Measurements from ENCODE around the gene ATOH1.

ATOH1 gene

DNA sequence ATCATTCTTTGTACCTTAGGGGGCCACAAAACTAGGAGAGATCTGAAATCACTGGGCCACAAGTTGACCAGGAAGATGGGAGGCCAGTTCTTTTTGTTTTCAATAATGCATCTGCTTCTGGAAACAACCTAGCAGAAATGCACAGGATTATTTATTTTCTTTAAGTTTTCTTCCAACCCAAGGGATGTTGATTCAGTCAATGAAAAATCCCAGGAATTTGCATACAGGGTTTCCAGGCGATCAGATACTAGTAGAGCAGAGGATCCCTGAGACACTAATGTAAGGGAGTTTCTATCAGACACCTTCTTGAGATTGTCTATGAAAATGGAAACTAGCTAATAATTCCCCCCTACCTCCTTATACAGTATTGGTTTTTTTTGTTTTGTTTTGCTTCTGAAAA, 7.4 kb downstream of the ATOH1 start:
- DNase-seq = peak; percentile 27

DNA sequence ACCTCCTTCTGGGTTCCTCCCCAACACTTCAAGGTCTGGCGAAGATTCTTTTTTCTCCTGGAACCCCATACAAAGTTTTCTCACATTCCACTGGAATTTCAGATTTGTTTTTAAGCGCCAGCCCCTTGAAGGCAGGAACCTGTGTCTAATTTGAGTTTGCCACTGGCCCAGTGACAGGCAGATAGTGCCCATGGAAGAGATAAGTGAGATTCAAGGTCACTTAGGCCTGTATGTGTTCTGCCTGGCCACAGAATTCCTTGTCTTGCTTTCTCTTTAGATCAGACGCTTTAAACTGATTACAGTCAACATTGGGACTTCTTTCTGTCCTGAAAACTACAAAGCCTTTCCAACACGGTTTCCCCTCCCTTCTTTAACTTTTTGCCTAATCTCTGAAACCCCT, 11.2 kb downstream of the ATOH1 start:
- no peak for DNase-seq

DNA sequence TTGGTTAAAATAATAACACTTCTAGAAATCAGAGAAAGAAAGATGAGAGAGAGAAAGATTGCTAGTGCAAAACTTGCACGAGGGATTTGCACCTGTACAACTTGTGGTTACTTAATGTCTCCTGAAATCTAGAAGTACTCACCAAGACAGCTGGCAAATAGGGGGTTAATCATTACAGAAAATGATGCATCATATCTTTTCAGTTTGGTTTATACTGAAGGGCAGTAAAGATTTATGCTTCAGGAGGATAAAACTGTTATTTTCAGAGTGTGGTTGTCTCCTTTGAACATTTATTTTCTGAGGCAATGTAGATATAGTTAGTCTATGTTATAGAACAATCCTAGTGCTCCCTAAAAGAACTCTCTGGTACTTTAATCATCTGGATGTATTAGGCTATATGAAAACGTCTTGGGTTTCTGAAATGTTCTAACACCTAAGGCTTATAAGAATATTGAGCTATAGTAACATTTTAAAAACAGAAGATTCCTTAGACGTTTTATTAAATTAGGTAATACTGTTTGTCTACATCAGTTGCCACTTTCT, 13.3 kb downstream of the ATOH1 start:
- DNase-seq = no peak

DNA sequence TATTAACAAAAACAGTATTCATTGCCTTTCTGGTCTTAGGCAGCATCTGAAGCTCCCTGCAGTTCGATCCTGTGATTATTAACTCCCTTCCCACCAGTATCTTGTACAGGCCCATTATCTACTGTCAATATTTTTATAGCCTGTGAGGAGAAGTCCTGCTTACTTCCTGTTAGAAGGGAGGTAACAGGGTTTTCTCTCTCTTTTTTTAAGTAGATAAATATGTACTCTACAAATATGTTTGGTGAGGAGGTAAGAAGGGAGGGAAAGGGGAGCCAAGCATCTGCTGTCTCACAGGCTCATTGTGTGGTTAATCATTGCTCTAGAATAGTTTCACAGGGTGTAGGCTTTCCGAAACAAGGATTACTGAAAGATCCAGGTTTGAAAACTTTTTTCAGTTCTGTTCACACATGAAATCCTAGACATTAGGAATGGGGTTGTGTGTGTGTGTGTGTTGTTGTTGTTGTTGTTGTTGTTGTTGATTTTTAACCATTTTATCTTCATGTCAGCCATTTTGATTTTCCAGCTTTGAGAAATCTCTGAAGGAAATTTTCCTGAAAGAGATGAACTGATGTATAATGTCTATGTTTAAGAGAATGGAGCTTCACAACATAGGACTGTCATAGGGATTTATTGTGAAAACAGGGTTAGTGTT, 14.2 kb downstream of the ATOH1 start:
- DNase-seq = no peak

DNA sequence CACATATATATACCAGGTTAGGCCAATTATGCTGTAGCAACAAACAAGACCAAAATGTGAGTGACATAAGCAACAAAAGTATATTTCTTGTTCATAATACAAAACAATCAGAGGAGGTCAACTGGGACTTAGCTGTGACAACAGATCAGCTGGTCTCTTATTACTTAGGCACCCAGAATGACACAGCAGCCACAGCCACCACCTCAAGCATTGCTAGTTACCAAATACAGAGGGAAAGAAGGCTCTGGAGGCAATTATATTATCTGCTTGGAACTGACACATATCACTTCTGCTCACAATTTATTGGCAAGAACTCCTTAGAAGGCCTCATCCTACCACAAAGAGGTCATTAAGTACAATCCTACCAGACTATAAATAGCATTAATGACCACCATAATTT, 15.2 kb downstream of the ATOH1 start:
- DNase-seq = no peak

DNA sequence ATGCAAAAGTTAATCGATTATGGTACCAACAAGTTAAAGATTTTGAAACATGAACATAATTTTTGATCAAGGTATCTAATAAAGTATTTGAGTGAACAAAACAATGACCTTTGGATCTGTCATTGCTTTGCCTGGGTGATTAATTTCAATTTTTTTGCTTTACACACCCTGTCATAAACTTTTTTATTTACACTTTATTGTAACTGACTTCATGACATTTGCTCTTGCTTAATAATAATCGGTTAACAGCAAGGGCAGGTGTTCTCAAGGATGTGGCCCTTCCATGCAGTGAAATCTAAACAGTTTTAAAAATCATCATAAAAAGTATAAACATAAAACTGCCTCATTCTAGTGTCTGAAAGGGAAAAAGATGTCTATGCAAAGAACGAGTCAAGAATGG, 24.1 kb downstream of the ATOH1 start:
- no peak for DNase-seq

DNA sequence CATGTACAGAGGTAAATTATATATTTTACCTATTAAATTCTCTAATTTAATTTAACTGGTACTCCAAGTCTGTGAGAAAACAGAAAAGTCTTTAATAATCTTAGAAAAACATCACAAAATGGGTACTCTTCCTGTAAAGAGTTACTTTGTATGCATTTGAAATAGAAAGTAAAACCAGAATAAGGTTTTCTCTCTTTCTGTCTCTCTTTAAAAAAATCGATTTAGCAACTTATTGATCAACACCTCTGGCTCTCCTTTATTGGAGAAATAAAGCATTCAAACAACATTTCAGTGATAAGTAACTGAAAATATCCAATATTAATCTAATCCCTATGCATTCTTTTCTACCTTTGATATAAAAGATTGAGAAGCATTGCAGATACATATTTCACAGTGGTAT, 27.4 kb downstream of the ATOH1 start:
- no peak for DNase-seq

DNA sequence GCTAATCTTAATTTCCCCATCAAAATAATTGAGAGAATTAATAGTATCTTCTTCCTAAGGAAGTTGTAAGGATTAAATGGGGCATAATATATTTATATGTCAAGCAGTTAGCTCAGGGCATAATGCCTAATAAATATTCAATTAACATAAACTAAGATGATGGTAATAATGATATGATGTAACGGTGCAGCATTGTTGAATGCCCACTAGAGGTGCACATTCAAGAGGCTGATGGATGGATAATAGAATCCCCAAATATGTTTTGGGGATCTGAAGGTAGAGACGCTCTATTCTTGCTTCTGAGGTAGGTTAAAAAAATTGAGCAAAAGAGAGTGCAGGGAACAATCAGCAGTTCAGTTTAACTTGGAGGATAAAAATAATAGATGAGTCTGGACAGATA, 37.1 kb downstream of the ATOH1 start:
- DNase-seq = no peak

DNA sequence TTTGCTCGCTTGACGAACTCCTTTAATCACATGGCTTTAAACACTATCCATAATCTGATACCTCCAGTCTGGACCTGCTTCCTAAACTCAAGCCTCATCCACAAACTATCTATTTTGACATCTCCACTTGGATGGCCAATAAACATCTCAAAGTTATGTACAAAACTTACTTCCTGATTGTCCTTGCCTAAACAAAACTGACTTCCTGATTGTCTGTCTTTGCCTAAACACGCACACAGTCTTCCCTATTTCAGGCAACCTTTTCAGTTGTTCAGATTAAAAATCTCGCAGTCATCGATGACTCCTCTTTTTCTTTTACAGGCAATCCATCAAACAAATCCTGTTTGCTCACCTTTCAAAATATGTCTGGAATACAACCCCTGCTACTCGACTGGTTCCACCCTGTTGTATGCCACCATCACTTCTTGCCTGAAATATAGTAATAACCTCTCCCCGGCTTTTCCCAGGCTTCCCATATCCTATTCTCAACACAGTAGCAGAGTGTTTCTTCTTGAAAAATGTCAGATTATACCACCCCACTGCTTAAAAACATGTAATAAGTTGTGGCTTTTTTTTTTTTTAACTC, 39.0 kb downstream of the ATOH1 start:
- DNase-seq = no peak

DNA sequence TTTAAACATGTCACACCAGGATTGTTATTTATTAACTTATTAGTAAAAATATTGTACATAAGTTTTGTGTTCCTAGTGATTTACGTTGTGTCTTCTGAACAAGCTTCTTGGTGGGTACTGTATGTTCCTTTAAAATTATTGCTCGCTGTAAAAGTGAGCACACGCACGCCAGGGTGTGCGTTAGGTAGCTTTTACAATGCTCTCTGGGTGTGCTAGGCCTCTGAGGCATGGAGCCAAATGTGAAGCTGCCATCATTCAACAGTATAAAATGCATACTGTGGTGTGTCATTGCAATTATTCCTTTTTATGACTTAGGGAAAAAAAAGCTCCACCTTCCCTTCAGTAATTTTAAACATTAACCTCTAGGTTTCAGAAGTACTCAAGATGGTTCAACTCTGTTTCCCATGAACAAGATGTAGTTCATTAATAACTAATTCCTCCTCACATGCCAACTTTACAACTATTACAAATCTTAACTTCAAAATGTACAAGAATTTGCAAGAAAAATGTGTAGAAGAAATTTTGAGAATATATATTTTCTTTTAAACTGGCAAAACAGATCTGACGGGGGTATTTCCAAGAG, 42.4 kb downstream of the ATOH1 start:
- no peak for DNase-seq

DNA sequence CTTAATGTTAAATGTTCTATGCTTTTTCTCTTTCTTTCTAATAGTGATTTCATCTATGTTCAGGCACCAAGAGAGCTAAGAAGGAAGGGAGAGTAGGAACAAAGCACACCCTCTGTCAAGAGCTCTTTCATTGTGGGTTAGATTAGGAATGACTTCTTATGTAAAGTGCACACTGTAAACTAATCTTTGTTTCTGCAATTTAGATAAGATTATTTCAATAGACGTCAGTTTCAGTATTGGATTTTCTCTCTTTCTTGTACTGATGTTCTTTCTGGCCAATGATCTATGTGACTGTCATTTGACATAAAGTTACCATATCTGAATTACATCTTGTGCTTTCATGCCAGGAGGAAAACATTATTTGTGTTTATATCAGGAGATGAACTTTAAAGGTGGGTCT, 48.2 kb downstream of the ATOH1 start:
- no peak for DNase-seq

DNA sequence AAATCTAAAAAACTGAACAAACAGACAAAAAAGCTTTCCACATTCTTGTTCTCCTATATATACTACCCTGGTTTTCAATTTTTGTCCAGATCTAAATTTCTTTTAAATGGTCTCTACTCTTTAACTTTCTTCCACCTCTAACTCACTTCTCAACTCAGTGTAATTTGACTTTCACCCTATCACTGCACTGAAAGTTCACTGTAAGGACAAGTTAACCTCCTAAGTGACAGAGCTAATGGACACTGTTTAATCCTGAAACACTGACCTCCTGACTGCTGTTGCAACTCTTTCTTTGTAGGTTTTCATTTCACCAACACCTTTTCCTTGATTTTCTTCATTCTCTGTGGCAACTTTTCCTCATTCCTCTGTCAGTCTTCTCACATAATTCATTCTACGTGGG, 50.0 kb downstream of the ATOH1 start:
- DNase-seq = no peak

DNA sequence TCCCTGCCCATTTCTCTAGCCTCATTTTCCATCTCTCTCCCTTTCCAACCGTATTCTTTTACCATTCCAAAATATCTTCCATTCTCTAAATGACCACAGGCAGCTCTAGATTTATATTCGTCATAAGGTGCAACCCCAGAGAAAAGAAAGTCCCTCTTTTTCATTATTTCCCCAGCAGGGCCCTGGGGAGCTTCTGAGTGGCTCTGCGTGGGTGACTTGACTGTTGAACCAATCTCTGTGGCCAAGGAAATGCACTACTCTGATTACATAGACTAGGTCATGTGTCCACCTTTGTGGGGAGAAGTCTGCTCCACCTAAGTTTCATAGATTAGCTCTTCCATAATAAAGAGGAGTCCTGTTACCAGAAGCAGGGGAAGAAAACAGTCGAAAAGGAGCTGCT, 51.4 kb downstream of the ATOH1 start:
- DNase-seq = no peak
